ENCODE data around the gene STX17. TPM values are rescaled to one million over a fixed set of nuclear protein-coding genes. Genes with fewer than 3 reads are reported as not detected.

The STX17 gene
- total and polyA plus RNA-seq, 8 donors: 4.6 to 44.8 (median 18.0) TPM

DNA sequence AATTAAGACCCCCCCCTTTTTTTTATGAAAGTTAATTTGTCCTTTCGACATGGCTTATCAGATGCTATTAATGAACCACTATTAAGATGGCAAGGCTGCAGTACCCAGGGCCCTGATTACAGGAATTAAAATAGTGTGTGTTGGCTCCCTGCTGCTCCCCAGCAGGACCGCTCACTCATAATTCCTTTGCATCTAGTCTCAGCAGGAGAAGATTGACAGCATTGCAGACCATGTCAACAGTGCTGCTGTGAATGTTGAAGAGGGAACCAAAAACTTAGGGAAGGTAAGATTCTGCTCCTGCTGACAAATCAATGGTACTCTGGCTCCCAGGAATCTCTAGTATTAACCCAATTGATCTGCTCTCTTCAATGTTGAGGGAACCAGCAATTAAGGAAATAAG lies 61.0 kb downstream of the STX17 start:
- Histone ChIP-seq H3K4me3 (no peak overlapping the region), H3K36me3 (peaks cover 10 to 66% (median 58%) of the 10 kb centered on the region in 4 donors), H3K4me1 (no peaks in the 10 kb centered on the region), H3K27me3 (no peaks in the 10 kb centered on the region), H3K9me3 (no peaks in the 10 kb centered on the region), H3K27ac (no peak overlapping the region)
- DNase-seq: no peak
- intact Hi-C loops (cut with DNase I; ENCODE audit: low total_unique reads): no loop called here
- TF ChIP-seq POLR2A (IDR thresholded peaks at IDR 0.05) (no peak), POLR2AphosphoS5 (IDR thresholded peaks at IDR 0.05) (no peak), EP300 (IDR thresholded peaks at IDR 0.05) (no peak)
- TF ChIP-seq, protein P1, sequence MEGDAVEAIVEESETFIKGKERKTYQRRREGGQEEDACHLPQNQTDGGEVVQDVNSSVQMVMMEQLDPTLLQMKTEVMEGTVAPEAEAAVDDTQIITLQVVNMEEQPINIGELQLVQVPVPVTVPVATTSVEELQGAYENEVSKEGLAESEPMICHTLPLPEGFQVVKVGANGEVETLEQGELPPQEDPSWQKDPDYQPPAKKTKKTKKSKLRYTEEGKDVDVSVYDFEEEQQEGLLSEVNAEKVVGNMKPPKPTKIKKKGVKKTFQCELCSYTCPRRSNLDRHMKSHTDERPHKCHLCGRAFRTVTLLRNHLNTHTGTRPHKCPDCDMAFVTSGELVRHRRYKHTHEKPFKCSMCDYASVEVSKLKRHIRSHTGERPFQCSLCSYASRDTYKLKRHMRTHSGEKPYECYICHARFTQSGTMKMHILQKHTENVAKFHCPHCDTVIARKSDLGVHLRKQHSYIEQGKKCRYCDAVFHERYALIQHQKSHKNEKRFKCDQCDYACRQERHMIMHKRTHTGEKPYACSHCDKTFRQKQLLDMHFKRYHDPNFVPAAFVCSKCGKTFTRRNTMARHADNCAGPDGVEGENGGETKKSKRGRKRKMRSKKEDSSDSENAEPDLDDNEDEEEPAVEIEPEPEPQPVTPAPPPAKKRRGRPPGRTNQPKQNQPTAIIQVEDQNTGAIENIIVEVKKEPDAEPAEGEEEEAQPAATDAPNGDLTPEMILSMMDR (IDR thresholded peaks at IDR 0.05): no peak
- WGBS, 5 donors: 83 to 93% (median 89%) methylated on average over 2 of the region's 2 CpGs

DNA sequence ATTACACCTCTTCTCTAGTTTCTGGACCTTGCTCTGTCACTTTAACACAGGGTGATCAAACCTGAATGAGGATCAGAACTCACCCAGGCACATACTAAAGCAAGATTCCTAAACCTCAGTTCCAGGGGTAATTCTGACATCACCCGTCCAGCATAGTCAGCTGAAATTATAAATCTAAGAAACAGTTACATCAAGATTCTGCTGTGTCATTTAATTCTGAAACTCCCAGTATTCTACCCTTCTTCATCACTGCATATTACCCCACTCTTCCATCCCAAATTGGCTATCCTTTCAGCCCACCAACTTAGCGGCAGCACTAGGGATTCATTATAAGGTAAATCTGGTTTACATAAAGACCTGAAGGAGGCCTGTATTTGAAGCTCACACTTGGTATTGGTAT lies 64.0 kb downstream of the STX17 start:
- H3K4me1 ChIP-seq: no peaks in the 10 kb centered on the region
- no peaks in the 10 kb centered on the region for H3K27me3 ChIP-seq
- intact Hi-C loops (cut with DNase I; ENCODE audit: low total_unique reads): no loop called here
- TF ChIP-seq POLR2AphosphoS5 (IDR thresholded peaks at IDR 0.05) (no peak), EP300 (IDR thresholded peaks at IDR 0.05) (no peak), POLR2A (IDR thresholded peaks at IDR 0.05) (no peak)
- TF ChIP-seq, protein P1 (IDR thresholded peaks at IDR 0.05): no peak
- peaks cover 10 to 57% (median 49%) of the 10 kb centered on the region in 4 donors for H3K36me3 ChIP-seq
- H3K27ac ChIP-seq: no peak overlapping the region
- 93 to 99% (median 96%) methylated on average over 2 of the region's 2 CpGs for WGBS, 5 donors
- no peak overlapping the region for H3K4me3 ChIP-seq
- no peaks in the 10 kb centered on the region for H3K9me3 ChIP-seq
- no peak for DNase-seq

DNA sequence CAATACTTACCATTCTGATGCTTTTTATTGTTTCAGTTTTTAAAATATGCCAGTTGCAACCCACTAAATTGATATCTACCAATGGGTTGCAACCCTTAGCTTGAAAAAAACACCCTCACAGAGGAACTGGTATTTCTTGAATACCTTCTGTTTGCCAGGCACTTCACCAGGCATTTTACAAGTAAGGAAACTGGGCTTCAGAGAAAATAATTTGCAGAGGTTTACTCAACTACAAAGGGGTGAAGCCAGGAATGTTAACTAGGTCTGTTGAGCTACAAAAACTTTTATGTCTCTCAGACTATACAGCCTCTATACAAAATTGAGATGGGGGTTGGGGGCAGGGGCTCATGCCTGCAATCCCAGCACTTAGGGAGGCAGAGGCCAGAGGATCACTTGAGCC lies 65.0 kb downstream of the STX17 start:
- intact Hi-C loops (cut with DNase I; ENCODE audit: low total_unique reads): no loop called here
- no peaks in the 10 kb centered on the region for H3K4me1 ChIP-seq

DNA sequence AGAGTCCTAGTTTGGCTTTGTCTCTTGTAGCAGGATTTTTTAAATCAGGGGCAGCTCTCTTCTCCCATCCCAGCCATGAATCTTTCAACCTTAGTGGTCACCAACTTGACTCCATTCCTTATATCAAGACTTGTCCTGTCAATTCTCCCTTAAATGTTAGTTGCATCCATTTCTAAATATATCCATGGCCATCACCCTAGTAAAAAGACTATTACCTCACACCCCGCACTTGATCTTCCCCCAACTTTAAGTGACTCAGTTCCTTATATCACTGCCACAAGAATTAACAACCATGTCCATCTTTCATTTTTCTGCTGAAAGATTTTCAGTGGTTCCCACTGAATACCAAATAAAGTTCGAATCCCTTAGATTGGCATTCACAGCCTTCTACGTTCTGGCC lies 67.0 kb downstream of the STX17 start:
- TF ChIP-seq POLR2AphosphoS5 (IDR thresholded peaks at IDR 0.05): no peak
- TF ChIP-seq EP300 (IDR thresholded peaks at IDR 0.05): no peak
- no peak for TF ChIP-seq POLR2A (IDR thresholded peaks at IDR 0.05)
- TF ChIP-seq, protein P1 (IDR thresholded peaks at IDR 0.05): no peak
- peaks cover 15 to 62% (median 35%) of the 10 kb centered on the region in 4 donors for H3K36me3 ChIP-seq
- H3K4me3 ChIP-seq: no peak overlapping the region
- H3K27ac ChIP-seq: no peak overlapping the region
- no peak for DNase-seq
- intact Hi-C loops (cut with DNase I; ENCODE audit: low total_unique reads): no loop called here
- H3K27me3 ChIP-seq: no peaks in the 10 kb centered on the region
- H3K9me3 ChIP-seq: no peaks in the 10 kb centered on the region
- 97 to 99% (median 97%) methylated on average over 3 of the region's 3 CpGs for WGBS, 5 donors
- H3K4me1 ChIP-seq: no peaks in the 10 kb centered on the region

More for the DNA sequence above, 65.0 kb downstream of the STX17 start:
- Histone ChIP-seq H3K27ac (no peak overlapping the region), H3K9me3 (no peaks in the 10 kb centered on the region), H3K4me3 (no peak overlapping the region), H3K36me3 (peaks cover 15 to 62% (median 45%) of the 10 kb centered on the region in 4 donors), H3K27me3 (no peaks in the 10 kb centered on the region)
- no peak for TF ChIP-seq POLR2A (IDR thresholded peaks at IDR 0.05)
- TF ChIP-seq, protein P1 (IDR thresholded peaks at IDR 0.05): no peak
- TF ChIP-seq POLR2AphosphoS5 (IDR thresholded peaks at IDR 0.05): no peak
- TF ChIP-seq EP300 (IDR thresholded peaks at IDR 0.05): no peak
- DNase-seq: no peak

Measured in stomach (tissue), 9 donors.